GM12878 (cell line): Measurements from ENCODE around the gene CUTC.

Experiments used
- CTCF ChIP-seq, 3 experiments: IDR thresholded peaks in 2 of 3; conservative IDR thresholded peaks in 1 of 3; 2 replicates each; pipeline ENCODE4 v1.5.1; 2011; ENCODE audit warnings: low read depth in 3 of 3, low read length in 3 of 3, mild to moderate bottlenecking in 3 of 3, control low read depth in 2 of 3, moderate library complexity in 2 of 3, inconsistent platforms in 1 of 3, mixed read lengths in 1 of 3; ENCODE audit not compliant: control insufficient read depth in 2 of 3, insufficient read depth in 1 of 3; ENCODE audit errors: extremely low read depth in 1 of 3
- EGR1 ChIP-seq, 2 experiments: IDR thresholded peaks; 1 replicate in 1 of 2; 2 replicates in 1 of 2; pipeline ENCODE4 v1.6.1; 2011 to 2012; ENCODE audit warnings: low read depth in 2 of 2, low read length in 2 of 2, borderline replicate concordance in 1 of 2, mild to moderate bottlenecking in 1 of 2, moderate library complexity in 1 of 2
- NR2C2 ChIP-seq: IDR thresholded peaks from 2 replicates; pipeline ENCODE4 v1.6.1; 2011; ENCODE audit warnings: borderline replicate concordance, low read depth; ENCODE audit not compliant: control insufficient read depth, insufficient read length
- POLR2A ChIP-seq: IDR thresholded peaks from 2 replicates; pipeline ENCODE4 v1.6.1; 2011; ENCODE audit warnings: low read depth, mild to moderate bottlenecking, low read length
- RBBP5 ChIP-seq: fragments of 200-600 bp; sonication (generic); conservative IDR thresholded peaks from 2 replicates; pipeline ENCODE4 v1.6.1; 2016
- TAF1 ChIP-seq: IDR thresholded peaks from 2 replicates; pipeline ENCODE4 v1.6.1; 2011; ENCODE audit warnings: mild to moderate bottlenecking, low read depth, low read length, borderline replicate concordance
- TBL1XR1 ChIP-seq: IDR thresholded peaks from 2 replicates; pipeline ENCODE4 v1.6.1; 2012; ENCODE audit warnings: low read depth, low read length, improper control_type of control experiment
- YY1 ChIP-seq: IDR thresholded peaks from 2 replicates; pipeline ENCODE4 v1.6.1; 2011; ENCODE audit warnings: low read depth, mild to moderate bottlenecking, low read length
- ZNF274 ChIP-seq: IDR thresholded peaks from one replicate; pipeline ENCODE4 v1.8.0; 2011; ENCODE audit not compliant: insufficient read length, insufficient read depth

- TF ChIP-seq YY1 (no peak), POLR2A (no peak), RBBP5 (no peak), TBL1XR1 (no peak), CTCF (IDR thresholded peaks at IDR 0.05 in 2 of 3, conservative IDR thresholded peaks at IDR 0.05 in 1 of 3; ENCODE audit: control insufficient read depth in 2 of 3, extremely low read depth in 1 of 3, insufficient read depth in 1 of 3, low read depth in 3 of 3, low read length in 3 of 3) (peak in 1 of 3 experiments; percentile 21; a peak in 3 of 6 replicates), TAF1 (no peak), ZNF274 (no peak), EGR1 (IDR thresholded peaks at IDR 0.05; ENCODE audit: borderline replicate concordance in 1 of 2, low read depth in 2 of 2, low read length in 2 of 2) (no peak), NR2C2 (no peak)
Measured at GRCh38 chr10:99698504-99699080, 33.4 kb upstream of the CUTC start.
